PC-3 (cell line): Measurements from ENCODE around the gene SERINC3.

Experiments used
- CTCF ChIP-seq: fragments of 300-600 bp; sonication (generic); conservative IDR thresholded peaks from 2 replicates; pipeline ENCODE4 v1.5.1; 2017; ENCODE audit warnings: antibody characterized with exemption, low read depth, mild to moderate bottlenecking, low read length
- EZH2 ChIP-seq: fragments of 300-600 bp; sonication (generic); IDR thresholded peaks from one replicate; pipeline ENCODE4 v1.6.1; 2017; ENCODE audit warnings: antibody characterized with exemption, mild to moderate bottlenecking, low read length; ENCODE audit not compliant: unreplicated experiment

GRCh38 chr20:44485830-44486198 lies 36.1 kb downstream of the SERINC3 start:
- TF ChIP-seq CTCF (no peak), EZH2 (no peak)
